Measurements from ENCODE around the gene BMPR1A. TPM values are rescaled to one million over a fixed set of nuclear protein-coding genes. Genes with fewer than 3 reads are reported as not detected.
"Not testable (repeated sequence)": the region's sequence is repeated elsewhere in the genome, so short reads cannot be mapped to it uniquely, and the experiment has no call there.

BMPR1A gene
- total and polyA plus RNA-seq, 4 donors = 2.2 to 16.0 (median 8.9) TPM

GRCh38 chr10:86938260-86938659 is 181.8 kb downstream of the BMPR1A start:
- Histone ChIP-seq H3K9me3 (ENCODE audit: control insufficient read depth in 4 of 4, low read length in 3 of 4) (no peaks in the 10 kb centered on the region), H3K9ac (ENCODE audit: low read depth in 1 of 2, low read length in 2 of 2) (no peak overlapping the region), H3K27me3 (ENCODE audit: control insufficient read depth in 4 of 4, insufficient read depth in 4 of 4, low read length in 3 of 4) (no peaks in the 10 kb centered on the region), H3K27ac (ENCODE audit: low read depth in 1 of 2, low read length in 2 of 2) (no peak overlapping the region), H3K4me3 (ENCODE audit: low read depth in 1 of 3, low read length in 3 of 3) (no peak overlapping the region), H3K4me1 (ENCODE audit: control insufficient read depth in 4 of 4, insufficient read depth in 4 of 4, low read length in 3 of 4) (peaks cover 4 to 29% (median 16%) of the 10 kb centered on the region in 4 donors), H3K36me3 (ENCODE audit: control insufficient read depth in 4 of 4, insufficient read depth in 3 of 4, low read depth in 1 of 4, low read length in 3 of 4) (no peaks in the 10 kb centered on the region)
- TF ChIP-seq SP1 (IDR thresholded peaks at IDR 0.05) (no peak), JUND (IDR thresholded peaks at IDR 0.05) (no peak), HNF4G (IDR thresholded peaks at IDR 0.05) (no peak)
- WGBS = 92% methylated on average over 2 of the region's 2 CpGs
- no peak for DNase-seq (ENCODE audit: low spot score)

- not testable (repeated sequence) for H3K27ac ChIP-seq (ENCODE audit: low read depth in 1 of 2, low read length in 2 of 2); H3K9me3 ChIP-seq (ENCODE audit: control insufficient read depth in 4 of 4, low read length in 3 of 4); DNase-seq (ENCODE audit: low spot score); H3K4me3 ChIP-seq (ENCODE audit: low read depth in 1 of 3, low read length in 3 of 3); H3K9ac ChIP-seq (ENCODE audit: low read depth in 1 of 2, low read length in 2 of 2); H3K36me3 ChIP-seq (ENCODE audit: control insufficient read depth in 4 of 4, insufficient read depth in 3 of 4, low read depth in 1 of 4, low read length in 3 of 4); H3K27me3 ChIP-seq (ENCODE audit: control insufficient read depth in 4 of 4, insufficient read depth in 4 of 4, low read length in 3 of 4)
- peaks cover 12 to 41% (median 27%) of the 10 kb centered on the region in 4 donors for H3K4me1 ChIP-seq (ENCODE audit: control insufficient read depth in 4 of 4, insufficient read depth in 4 of 4, low read length in 3 of 4)
- WGBS = 84% methylated on average over 16 of the region's 16 CpGs
Observed at GRCh38 chr10:86940076-86940475, 183.7 kb downstream of the BMPR1A start.

GRCh38 chr10:86940677-86941076 is 184.3 kb downstream of the BMPR1A start:
- no peak overlapping the region for H3K4me3 ChIP-seq (ENCODE audit: low read depth in 1 of 3, low read length in 3 of 3)
- no peak for TF ChIP-seq NR2F2 (IDR thresholded peaks at IDR 0.05)
- no peak for TF ChIP-seq TAF1 (conservative IDR thresholded peaks at IDR 0.05)
- TF ChIP-seq REST (IDR thresholded peaks at IDR 0.05) = no peak
- TF ChIP-seq EGR1 (IDR thresholded peaks at IDR 0.05; ENCODE audit: low read depth in 2 of 2) = no peak
- TF ChIP-seq RXRA (IDR thresholded peaks at IDR 0.05) = no peak
- no peak for TF ChIP-seq ZBTB33 (IDR thresholded peaks at IDR 0.05)
- no peak for TF ChIP-seq FOXA2 (IDR thresholded peaks at IDR 0.05)
- no peak for TF ChIP-seq FOXA1 (IDR thresholded peaks at IDR 0.05)
- no peak for TF ChIP-seq JUND (IDR thresholded peaks at IDR 0.05)
- no peak for TF ChIP-seq HNF4G (IDR thresholded peaks at IDR 0.05)
- no peak for TF ChIP-seq MAX (IDR thresholded peaks at IDR 0.05)
- no peak for TF ChIP-seq RAD21 (IDR thresholded peaks at IDR 0.05)
- no peak for TF ChIP-seq YY1 (IDR thresholded peaks at IDR 0.05)
- TF ChIP-seq CTCF (IDR thresholded peaks at IDR 0.05; ENCODE audit: low read depth, low read length, missing input control) = no peak
- TF ChIP-seq GABPA (IDR thresholded peaks at IDR 0.05 in 1 of 2, conservative IDR thresholded peaks at IDR 0.05 in 1 of 2) = no peak
- TF ChIP-seq ATF3 (IDR thresholded peaks at IDR 0.05) = no peak
- no peak for TF ChIP-seq SP1 (IDR thresholded peaks at IDR 0.05)
- no peak for TF ChIP-seq HNF4A (conservative IDR thresholded peaks at IDR 0.05)
- H3K9me3 ChIP-seq (ENCODE audit: control insufficient read depth in 4 of 4, low read length in 3 of 4) = no peaks in the 10 kb centered on the region
- H3K9ac ChIP-seq (ENCODE audit: low read depth in 1 of 2, low read length in 2 of 2) = no peak overlapping the region
- no peak for DNase-seq (ENCODE audit: low spot score)
- H3K27ac ChIP-seq (ENCODE audit: low read depth in 1 of 2, low read length in 2 of 2) = no peak overlapping the region
- H3K4me1 ChIP-seq (ENCODE audit: control insufficient read depth in 4 of 4, insufficient read depth in 4 of 4, low read length in 3 of 4) = peaks cover 12 to 41% (median 27%) of the 10 kb centered on the region in 4 donors
- H3K27me3 ChIP-seq (ENCODE audit: control insufficient read depth in 4 of 4, insufficient read depth in 4 of 4, low read length in 3 of 4) = no peaks in the 10 kb centered on the region
- WGBS = 92% methylated on average over 6 of the region's 6 CpGs
- H3K36me3 ChIP-seq (ENCODE audit: control insufficient read depth in 4 of 4, insufficient read depth in 3 of 4, low read depth in 1 of 4, low read length in 3 of 4) = no peaks in the 10 kb centered on the region
